DMS153 treated with DMSO at 0.1 percent for 48 hours (cell line): Measurements from ENCODE around the gene DDX47.
"Not testable (repeated sequence)": the region's sequence is repeated elsewhere in the genome, so short reads cannot be mapped to it uniquely, and the experiment has no call there.

Experiments
- DNase-seq: peaks from one replicate; lab custom pipeline; 2025; ENCODE audit not compliant: unreplicated experiment; lab: John Stamatoyannopoulos, UW

Gene DDX47

GRCh38 chr12:12871587-12872138 lies 58.5 kb downstream of the DDX47 start:
- no peak for DNase-seq

DNA sequence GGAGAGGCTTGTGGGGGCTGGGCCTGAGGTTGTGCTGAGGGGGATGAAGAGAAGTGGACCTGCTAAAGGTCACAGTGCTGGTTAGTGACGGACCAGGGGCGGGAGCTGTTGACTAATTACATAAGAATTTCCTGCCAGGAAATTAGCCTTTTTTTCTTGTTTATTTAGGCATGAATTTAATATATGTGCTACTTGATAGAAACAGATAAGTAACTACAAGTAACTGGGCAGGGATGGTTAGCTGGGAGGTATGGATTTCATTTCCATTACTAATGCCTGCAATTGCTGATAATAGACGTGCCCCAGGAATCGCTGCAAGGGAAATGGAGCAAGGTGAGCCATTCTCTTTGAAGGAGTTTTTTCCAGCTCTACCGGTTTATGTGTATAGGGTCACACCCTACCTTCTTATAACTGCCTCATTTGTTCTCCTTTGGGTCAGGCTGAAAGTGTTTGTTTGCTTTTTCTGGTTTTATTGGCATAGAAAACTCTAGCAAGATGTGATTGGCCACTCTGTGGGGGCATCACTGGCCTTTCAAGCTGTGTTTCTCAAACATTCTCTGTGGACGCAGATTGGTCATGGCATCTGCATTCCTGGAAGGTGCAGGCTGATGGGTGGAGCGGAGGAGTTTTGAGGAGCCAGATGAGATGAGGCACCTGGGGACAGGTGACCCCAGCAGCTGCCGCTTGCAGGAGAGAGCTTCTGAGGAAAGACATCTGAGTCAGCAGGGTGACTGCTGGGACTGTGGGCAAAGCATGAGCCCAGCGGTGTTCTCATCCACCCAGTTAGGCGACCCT lies 59.2 kb downstream of the DDX47 start:
- DNase-seq = peak; percentile 16

DNA sequence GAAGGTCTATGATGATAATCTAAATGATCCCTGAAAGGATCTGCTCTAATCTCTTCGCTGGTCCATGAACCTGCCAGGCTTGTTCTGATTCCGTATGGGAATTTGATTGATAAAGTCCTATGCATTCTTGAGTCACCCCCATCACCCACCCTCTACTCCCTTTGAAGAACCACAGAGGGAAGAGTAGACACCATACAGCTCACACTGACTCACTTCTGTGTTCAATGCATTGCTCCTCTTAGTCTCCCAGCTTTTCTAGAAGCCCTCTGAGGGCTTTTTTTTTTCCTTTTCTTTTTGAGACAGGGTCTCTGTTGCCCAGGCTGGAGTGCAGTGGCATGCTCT lies 59.8 kb downstream of the DDX47 start:
- DNase-seq = no peak

- no peak for DNase-seq
These were observed 60.9 kb downstream of the DDX47 start for GRCh38 chr12:12874029-12874428.

GRCh38 chr12:12875301-12875700 lies 62.2 kb downstream of the DDX47 start:
- DNase-seq = not testable (repeated sequence)

DNA sequence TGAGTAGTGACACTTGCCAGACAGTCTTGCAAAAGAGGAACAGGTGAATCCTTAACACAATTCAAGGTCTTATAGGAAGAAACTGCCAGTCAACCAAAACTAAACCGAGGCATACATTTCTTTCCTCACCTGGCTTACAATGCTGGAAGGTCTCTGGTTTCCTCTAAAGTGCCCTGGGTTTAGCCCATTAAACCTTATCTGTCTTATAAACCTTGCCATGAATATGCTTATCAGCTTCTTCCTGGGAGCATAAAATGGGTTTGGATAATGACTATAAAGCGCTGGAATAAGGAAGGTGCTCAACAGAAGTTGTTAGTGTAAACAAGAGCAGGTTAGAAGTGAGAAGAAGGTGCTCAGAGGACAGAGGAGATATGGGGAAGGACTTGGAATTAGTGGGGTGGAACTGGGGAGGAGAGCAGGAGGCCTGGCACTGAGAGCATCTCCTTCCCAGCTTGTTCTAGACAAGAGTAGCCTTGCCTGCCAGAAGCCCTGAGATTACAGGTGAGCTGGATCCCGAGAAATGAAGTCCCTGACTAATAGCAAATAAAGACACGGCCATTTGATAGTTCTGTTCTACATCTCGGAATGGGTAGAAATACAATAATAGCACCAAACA lies 64.1 kb downstream of the DDX47 start:
- no peak for DNase-seq

DNA sequence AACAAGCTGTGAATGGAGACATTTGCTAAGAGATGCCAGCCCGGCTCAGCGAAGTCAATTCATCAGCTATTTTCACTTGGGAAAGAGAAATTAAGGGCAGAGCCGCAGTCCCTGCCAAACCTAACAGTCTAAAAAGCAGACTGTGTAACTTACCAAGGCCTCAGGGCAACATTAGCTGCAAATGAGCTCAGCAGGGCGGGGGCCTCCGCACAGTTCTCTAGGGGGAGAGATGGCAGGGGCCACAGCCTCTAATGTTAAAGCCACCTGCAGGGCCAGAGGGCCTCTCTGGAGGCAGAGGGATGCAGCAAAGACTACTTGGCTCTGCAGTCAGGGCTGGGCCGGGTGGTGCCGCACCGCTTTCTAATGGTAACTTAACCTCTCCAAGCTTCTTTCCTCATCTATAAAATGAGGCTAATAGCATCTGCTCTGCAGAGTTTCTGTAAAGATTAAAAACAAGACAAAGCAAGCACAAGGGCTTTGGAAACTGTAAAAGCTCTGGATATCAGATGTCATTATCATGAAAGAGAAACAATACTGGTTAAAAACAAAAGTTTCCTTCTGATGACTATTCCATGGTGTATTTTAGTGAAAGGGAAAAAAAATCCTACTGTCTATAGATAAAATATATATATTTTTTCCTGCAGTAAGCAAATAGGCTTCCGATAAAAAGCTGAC lies 64.8 kb downstream of the DDX47 start:
- DNase-seq = no peak
